Effector memory CD4-positive, alpha-beta T cell (primary cell): Measurements from ENCODE around the gene MRPL10.

Experiments used
- DNase-seq, 3 donors: peaks; one replicate each; pipeline ENCODE4 v3.0.0-alpha.2; 2020
- H3K27ac ChIP-seq: 2 replicates; pipeline ENCODE4 v1.7.0; 2013; ENCODE audit warnings: mild to moderate bottlenecking, low read length, moderate library complexity; ENCODE audit not compliant: insufficient read depth, poor library complexity, severe bottlenecking
- H3K27me3 ChIP-seq: replicated peaks from 2 replicates; pipeline ENCODE4 v1.7.0; 2013; ENCODE audit warnings: mild to moderate bottlenecking, low read length; ENCODE audit not compliant: insufficient read depth, control insufficient read depth, poor library complexity, severe bottlenecking
- H3K36me3 ChIP-seq: 2 replicates; pipeline ENCODE4 v1.7.0; 2013; ENCODE audit warnings: mild to moderate bottlenecking, low read length, moderate library complexity; ENCODE audit not compliant: control insufficient read depth, insufficient read depth
- H3K4me1 ChIP-seq: 2 replicates; pipeline ENCODE4 v1.7.0; 2013; ENCODE audit warnings: low read length, mild to moderate bottlenecking; ENCODE audit not compliant: control insufficient read depth, insufficient read depth, poor library complexity, severe bottlenecking
- H3K4me3 ChIP-seq: 2 replicates; pipeline ENCODE4 v1.7.0; 2013; ENCODE audit warnings: low read length, low read depth, mild to moderate bottlenecking; ENCODE audit not compliant: insufficient read depth, poor library complexity, severe bottlenecking
- H3K9me3 ChIP-seq: 2 replicates; pipeline ENCODE4 v1.7.0; 2013; ENCODE audit warnings: mild to moderate bottlenecking, low read length, moderate library complexity; ENCODE audit not compliant: control insufficient read depth

Gene MRPL10

GRCh38 chr17:47847341-47848197, 16.2 kb upstream of the MRPL10 start:
- Histone ChIP-seq H3K4me1 (peaks cover 35% of the 10 kb centered on the region), H3K4me3 (no peak overlapping the region), H3K36me3 (no peaks in the 10 kb centered on the region), H3K9me3 (no peaks in the 10 kb centered on the region), H3K27ac (no peak overlapping the region), H3K27me3 (peaks cover 68% of the 10 kb centered on the region)
- no peak for DNase-seq

- Histone ChIP-seq H3K27me3 (peaks cover 65% of the 10 kb centered on the region), H3K9me3 (no peaks in the 10 kb centered on the region), H3K4me1 (peaks cover 31% of the 10 kb centered on the region), H3K27ac (no peak overlapping the region), H3K36me3 (no peaks in the 10 kb centered on the region), H3K4me3 (no peak overlapping the region)
- DNase-seq, result no peak
Measured at GRCh38 chr17:47846716-47847340, 15.5 kb upstream of the MRPL10 start.

GRCh38 chr17:47845716-47846075, 14.4 kb upstream of the MRPL10 start:
- Histone ChIP-seq H3K9me3 (no peaks in the 10 kb centered on the region), H3K27me3 (peaks cover 57% of the 10 kb centered on the region), H3K4me1 (peaks cover 31% of the 10 kb centered on the region), H3K4me3 (no peak overlapping the region), H3K36me3 (no peaks in the 10 kb centered on the region), H3K27ac (no peak overlapping the region)
- no peak for DNase-seq

- Histone ChIP-seq H3K36me3 (no peaks in the 10 kb centered on the region), H3K27me3 (peaks cover 51% of the 10 kb centered on the region), H3K27ac (no peak overlapping the region), H3K4me1 (peaks cover 31% of the 10 kb centered on the region), H3K9me3 (no peaks in the 10 kb centered on the region), H3K4me3 (no peak overlapping the region)
- DNase-seq, result no peak
Measured at GRCh38 chr17:47844814-47845715, 13.7 kb upstream of the MRPL10 start.

GRCh38 chr17:47844227-47844626, 12.9 kb upstream of the MRPL10 start:
- H3K4me1 ChIP-seq, result peaks cover 29% of the 10 kb centered on the region
- no peak for DNase-seq

GRCh38 chr17:47843391-47843730, 12.0 kb upstream of the MRPL10 start:
- Histone ChIP-seq H3K4me1 (peaks cover 29% of the 10 kb centered on the region), H3K9me3 (no peaks in the 10 kb centered on the region), H3K27ac (no peak overlapping the region), H3K27me3 (peaks cover 37% of the 10 kb centered on the region), H3K36me3 (no peaks in the 10 kb centered on the region), H3K4me3 (no peak overlapping the region)
- no peak for DNase-seq

More at GRCh38 chr17:47844227-47844626, 12.9 kb upstream of the MRPL10 start:
- Histone ChIP-seq H3K36me3 (no peaks in the 10 kb centered on the region), H3K4me3 (no peak overlapping the region), H3K9me3 (no peaks in the 10 kb centered on the region), H3K27me3 (peaks cover 42% of the 10 kb centered on the region), H3K27ac (no peak overlapping the region)

GRCh38 chr17:47841488-47842291, 10.3 kb upstream of the MRPL10 start:
- peak overlapping the region; percentile 49 for H3K27ac ChIP-seq
- H3K27me3 ChIP-seq, result peaks cover 21% of the 10 kb centered on the region
- H3K4me3 ChIP-seq, result peak overlapping the region; percentile 82
- no peaks in the 10 kb centered on the region for H3K9me3 ChIP-seq
- no peak for DNase-seq
- H3K4me1 ChIP-seq, result peaks cover 19% of the 10 kb centered on the region
- H3K36me3 ChIP-seq, result peaks cover 3% of the 10 kb centered on the region

GRCh38 chr17:47840742-47841487, 9.6 kb upstream of the MRPL10 start, which contains the start of gene SCRN2:
Gene SCRN2, minus strand, starts transcription at chr17:47841273. Its CDS starts 430 bp downstream, at chr17:47840843.
- peak; percentile 65 to 74 (median 72) for DNase-seq
- peak within 1 kb of the TSS; percentile 82 for H3K4me3 ChIP-seq
- H3K27ac ChIP-seq, result peak within 1 kb of the TSS; percentile 49
- peaks cover 13% of the 10 kb centered on the region for H3K27me3 ChIP-seq
- H3K36me3 ChIP-seq, result peaks cover 3% of the 10 kb centered on the region
- peaks cover 19% of the 10 kb centered on the region for H3K4me1 ChIP-seq
- no peaks in the 10 kb centered on the region for H3K9me3 ChIP-seq
